WTC11 (cell line): ENCODE measurements around the gene MALSU1.

Source experiments
- CREB1 ChIP-seq: sonication (generic); formaldehyde crosslinking; IDR thresholded peaks from 2 replicates; pipeline ENCODE4 v1.8.0; 2023; ENCODE audit warnings: mild to moderate bottlenecking, missing genetic modification reagents
- CTCF ChIP-seq: fragments of 200-600 bp; IDR thresholded peaks from 2 replicates; pipeline ENCODE4 v1.8.0; 2022; ENCODE audit warnings: antibody characterized with exemption
- FOXP4 ChIP-seq: sonication (generic); formaldehyde crosslinking; IDR thresholded peaks from 2 replicates; pipeline ENCODE4 v1.8.0; 2022; ENCODE audit warnings: mild to moderate bottlenecking, missing genetic modification reagents
- IRF1 ChIP-seq: sonication (generic); formaldehyde crosslinking; IDR thresholded peaks from 2 replicates; pipeline ENCODE4 v1.8.0; 2023; ENCODE audit warnings: missing genetic modification reagents
- NR3C1 ChIP-seq: sonication (generic); formaldehyde crosslinking; conservative IDR thresholded peaks from 2 replicates; pipeline ENCODE4 v1.8.1; 2023; ENCODE audit warnings: low read depth, mild to moderate bottlenecking, missing genetic modification reagents
- OVOL2 ChIP-seq: fragments of 250-450 bp; sonication (Bioruptor Pico); IDR thresholded peaks from 2 replicates; pipeline ENCODE4 v1.9.0; 2021; ENCODE audit warnings: mild to moderate bottlenecking, borderline replicate concordance
- RELA ChIP-seq: sonication (generic); formaldehyde crosslinking; IDR thresholded peaks from 2 replicates; pipeline ENCODE4 v1.8.1; 2022; ENCODE audit warnings: missing genetic modification reagents, mild to moderate bottlenecking, borderline replicate concordance
- TCF7 ChIP-seq: sonication (generic); formaldehyde crosslinking; IDR thresholded peaks from 2 replicates; pipeline ENCODE4 v1.8.0; 2022; ENCODE audit warnings: mild to moderate bottlenecking, low read depth, missing genetic modification reagents, moderate library complexity
- ZNF281 ChIP-seq: sonication (generic); formaldehyde crosslinking; IDR thresholded peaks from 2 replicates; pipeline ENCODE4 v1.8.0; 2023; ENCODE audit warnings: mild to moderate bottlenecking, missing genetic modification reagents
- ZNF532 ChIP-seq: fragments of 250-450 bp; sonication (Bioruptor Pico); IDR thresholded peaks from 2 replicates; pipeline ENCODE4 v1.9.0; 2021; ENCODE audit warnings: mild to moderate bottlenecking, borderline replicate concordance
- TF ChIP-seq, protein P1 (sequence below): sonication (generic); formaldehyde crosslinking; IDR thresholded peaks from 2 replicates; pipeline ENCODE4 v1.8.0; 2022; ENCODE audit warnings: mild to moderate bottlenecking, missing genetic modification reagents
- TF ChIP-seq, protein P2 (sequence below): sonication (generic); formaldehyde crosslinking; IDR thresholded peaks from 2 replicates; pipeline ENCODE4 v1.8.0; 2022; ENCODE audit warnings: mild to moderate bottlenecking, missing genetic modification reagents

DNA sequence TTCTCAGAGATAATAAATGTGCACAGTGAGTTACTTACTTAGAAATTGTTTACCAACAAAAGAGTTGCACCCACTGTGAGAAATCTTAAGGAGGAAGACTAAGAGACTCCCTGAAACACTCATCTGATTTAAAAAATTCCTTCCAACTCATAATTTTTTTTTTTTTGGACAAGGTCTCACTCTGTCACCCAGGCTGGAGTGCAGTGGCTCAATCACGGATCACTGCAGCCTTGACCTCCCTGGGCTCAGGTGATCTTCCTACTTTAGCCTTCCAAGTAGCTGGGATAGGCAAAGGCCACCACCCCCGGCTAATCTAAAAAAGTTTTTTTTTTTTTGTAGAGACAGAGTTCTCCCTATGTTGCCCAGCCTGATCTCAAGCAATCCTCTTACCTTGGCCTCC is 36.0 kb downstream of the MALSU1 start:
- TF ChIP-seq CREB1 (CRISPR knock-in tag) = no peak
- TF ChIP-seq CTCF = no peak
- TF ChIP-seq FOXP4 (CRISPR knock-in tag) = no peak
- no peak for TF ChIP-seq RELA
- no peak for TF ChIP-seq ZNF532 (CRISPR knock-in tag)
- TF ChIP-seq, protein P1, sequence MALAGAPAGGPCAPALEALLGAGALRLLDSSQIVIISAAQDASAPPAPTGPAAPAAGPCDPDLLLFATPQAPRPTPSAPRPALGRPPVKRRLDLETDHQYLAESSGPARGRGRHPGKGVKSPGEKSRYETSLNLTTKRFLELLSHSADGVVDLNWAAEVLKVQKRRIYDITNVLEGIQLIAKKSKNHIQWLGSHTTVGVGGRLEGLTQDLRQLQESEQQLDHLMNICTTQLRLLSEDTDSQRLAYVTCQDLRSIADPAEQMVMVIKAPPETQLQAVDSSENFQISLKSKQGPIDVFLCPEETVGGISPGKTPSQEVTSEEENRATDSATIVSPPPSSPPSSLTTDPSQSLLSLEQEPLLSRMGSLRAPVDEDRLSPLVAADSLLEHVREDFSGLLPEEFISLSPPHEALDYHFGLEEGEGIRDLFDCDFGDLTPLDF = no peak
- TF ChIP-seq TCF7 (CRISPR knock-in tag) = no peak
- TF ChIP-seq, protein P2, sequence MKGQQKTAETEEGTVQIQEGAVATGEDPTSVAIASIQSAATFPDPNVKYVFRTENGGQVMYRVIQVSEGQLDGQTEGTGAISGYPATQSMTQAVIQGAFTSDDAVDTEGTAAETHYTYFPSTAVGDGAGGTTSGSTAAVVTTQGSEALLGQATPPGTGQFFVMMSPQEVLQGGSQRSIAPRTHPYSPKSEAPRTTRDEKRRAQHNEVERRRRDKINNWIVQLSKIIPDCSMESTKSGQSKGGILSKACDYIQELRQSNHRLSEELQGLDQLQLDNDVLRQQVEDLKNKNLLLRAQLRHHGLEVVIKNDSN = no peak
- TF ChIP-seq NR3C1 = no peak
- no peak for TF ChIP-seq IRF1 (CRISPR knock-in tag)
- no peak for TF ChIP-seq OVOL2 (CRISPR knock-in tag)
- TF ChIP-seq ZNF281 (CRISPR knock-in tag) = no peak
